K562 (cell line): ENCODE results near the gene POLR2L. TPM values are rescaled to one million over a fixed set of nuclear protein-coding genes. Genes with fewer than 3 reads are reported as not detected.
A peak's percentile ranks its signal among the peaks of the same experiment; 100 is the strongest.

ENCODE experiments used
- ATAC-seq: fragments of 200-7000 bp; cut with Tn5 transposase; 3 replicates; pipeline ENCODE4 v1.9.1; 2020; ENCODE audit warnings: moderate library complexity
- BruUV-seq: library from RNA; stranded (reverse); fragments of 400-500 nt; replicated peaks from 2 replicates; lab custom pipeline; 2021; lab: Mats Ljungman, UMichigan
- CTCF ChIA-PET: fragments of 300-600 bp; formaldehyde crosslinking; extraction: SDS; loops from one replicate; lab custom pipeline; 2021; ENCODE audit warnings: low intra/inter-chr PET ratio; lab: Yijun Ruan, JAX
- POLR2A ChIA-PET: fragments of 300-600, 350-650 bp; sonication (Branson Sonifier 250); formaldehyde crosslinking; extraction: SDS; loops from one replicate; lab custom pipeline; 2021; ENCODE audit warnings: antibody characterized with exemption, inconsistent platforms; lab: Yijun Ruan, JAX
- DNase-seq, 4 experiments: peaks; one replicate each; pipeline versions ENCODE4 v3.0.0 to v3.0.0-alpha.2; 2011 to 2018; ENCODE audit warnings: low spot score in 3 of 4, mixed read lengths in 3 of 4; ENCODE audit errors: extremely low read depth in 1 of 4
- FAIRE-seq: peaks from 2 replicates; lab custom pipeline; 2011; peaks lifted over from hg19 to GRCh38; lab: Jason Lieb, UNC
- H2AFZ ChIP-seq: 2 replicates; pipeline ENCODE4 v1.6.0; 2011; ENCODE audit warnings: low read depth, low read length, control low read depth, inconsistent platforms
- H3K27ac ChIP-seq: fragments of 200-600 bp; 3 replicates; pipeline ENCODE4 v1.8.0; 2011; ENCODE audit warnings: low read depth, mild to moderate bottlenecking, control low read depth, inconsistent platforms, low read length, moderate library complexity, mixed read lengths; ENCODE audit errors: extremely low read depth
- H3K27me3 ChIP-seq, 2 experiments: fragments of 300-600 bp in 1 of 2; 2 replicates in 1 of 2; 3 replicates in 1 of 2; pipeline versions ENCODE4 v1.6.0 to v1.8.0; 2011; ENCODE audit warnings: inconsistent platforms in 2 of 2, low read length in 2 of 2, mild to moderate bottlenecking in 1 of 2, mixed read lengths in 1 of 2, moderate library complexity in 1 of 2; ENCODE audit not compliant: control insufficient read depth in 2 of 2, insufficient read depth in 2 of 2
- H3K36me3 ChIP-seq: fragments of 300-600 bp; 3 replicates; pipeline ENCODE4 v1.8.0; 2011; ENCODE audit warnings: mild to moderate bottlenecking, low read length, inconsistent platforms; ENCODE audit not compliant: control insufficient read depth, insufficient read depth
- H3K4me1 ChIP-seq, 2 experiments: fragments of 200-600 bp in 1 of 2; replicated peaks in 1 of 2; 2 replicates in 1 of 2; 3 replicates in 1 of 2; pipeline versions ENCODE4 v1.5.1 to v1.8.0; 2011; ENCODE audit warnings: inconsistent platforms in 2 of 2, low read length in 2 of 2, mild to moderate bottlenecking in 1 of 2, mixed read lengths in 1 of 2, moderate library complexity in 1 of 2; ENCODE audit not compliant: control insufficient read depth in 2 of 2, insufficient read depth in 2 of 2
- H3K4me2 ChIP-seq: 2 replicates; pipeline ENCODE4 v1.6.1; 2011; ENCODE audit warnings: low read length, control low read depth, inconsistent platforms, mixed read lengths; ENCODE audit not compliant: insufficient read depth
- H3K4me3 ChIP-seq: fragments of 200-600 bp; sonication (generic), shearing (Covaris generic); 2 replicates; pipeline ENCODE4 v1.5.1; 2016; ENCODE audit warnings: control low read depth, inconsistent platforms
- H3K79me2 ChIP-seq: fragments of 200-600 bp; 3 replicates; pipeline ENCODE4 v1.8.0; 2011; ENCODE audit warnings: low read length, inconsistent platforms; ENCODE audit not compliant: control insufficient read depth, insufficient read depth
- H3K9ac ChIP-seq, 2 experiments: 2 replicates each; pipeline versions ENCODE4 v1.6.0 to v1.6.1; 2011; ENCODE audit warnings: low read depth in 2 of 2, low read length in 2 of 2, control low read depth in 1 of 2, inconsistent platforms in 1 of 2, mild to moderate bottlenecking in 1 of 2, mixed read lengths in 1 of 2; ENCODE audit not compliant: insufficient read depth in 1 of 2
- H3K9me1 ChIP-seq: one replicate; pipeline ENCODE4 v1.6.0; 2011; ENCODE audit warnings: inconsistent platforms, mild to moderate bottlenecking, low read length, moderate library complexity; ENCODE audit not compliant: control insufficient read depth, insufficient read depth
- H3K9me3 ChIP-seq: replicated peaks from 2 replicates; pipeline ENCODE4 v1.5.1; 2011; ENCODE audit warnings: low read depth, low read length, inconsistent platforms; ENCODE audit not compliant: control insufficient read depth, insufficient read depth
- H4K20me1 ChIP-seq: replicated peaks from 2 replicates; pipeline ENCODE4 v1.6.1; 2011; ENCODE audit warnings: low read length, inconsistent platforms, mixed read lengths; ENCODE audit not compliant: control insufficient read depth, insufficient read depth
- CREBBP ChIP-seq: IDR thresholded peaks from one replicate; pipeline ENCODE4 v1.6.1; 2012; ENCODE audit warnings: low read depth, mild to moderate bottlenecking, control low read depth, inconsistent platforms, low read length
- JUND ChIP-seq, 2 experiments: IDR thresholded peaks; 2 replicates in 1 of 2; 3 replicates in 1 of 2; pipeline ENCODE4 v1.6.1; 2011; ENCODE audit warnings: borderline replicate concordance in 2 of 2, low read depth in 2 of 2, low read length in 2 of 2, improper control_type of control experiment in 1 of 2, missing biosample characterization in 1 of 2, missing genetic modification characterization in 1 of 2, missing genetic modification reagents in 1 of 2
- NCOA2 ChIP-seq, 2 experiments: fragments of 450-650 bp; IDR thresholded peaks; 2 replicates each; pipeline ENCODE4 v1.6.1; 2018; ENCODE audit warnings: mild to moderate bottlenecking in 2 of 2, moderate library complexity in 1 of 2; ENCODE audit not compliant: partially characterized antibody in 2 of 2
- RBFOX2 ChIP-seq: fragments of 200-400 bp; formaldehyde crosslinking; IDR thresholded peaks from 2 replicates; pipeline ENCODE4 v1.6.1; 2017; ENCODE audit warnings: low read depth, mild to moderate bottlenecking, low read length, moderate library complexity
- RFX1 ChIP-seq: fragments of 450-650 bp; IDR thresholded peaks from 2 replicates; pipeline ENCODE4 v1.6.1; 2016; ENCODE audit warnings: mild to moderate bottlenecking, moderate library complexity
- SMARCA5 ChIP-seq: fragments of 450-650 bp; IDR thresholded peaks from 2 replicates; pipeline ENCODE4 v1.6.1; 2016
- SMARCB1 ChIP-seq: IDR thresholded peaks from 2 replicates; pipeline ENCODE4 v1.6.1; 2011; ENCODE audit warnings: improper control_type of control experiment, low read depth; ENCODE audit not compliant: insufficient read length
- TCF7 ChIP-seq: sonication (generic); IDR thresholded peaks from 2 replicates; pipeline ENCODE4 v1.6.1; 2016; ENCODE audit warnings: antibody characterized with exemption, borderline replicate concordance
- ZNF143 ChIP-seq: sonication (generic); formaldehyde crosslinking; IDR thresholded peaks from 2 replicates; pipeline ENCODE4 v1.9.0; 2022; ENCODE audit warnings: mild to moderate bottlenecking, missing genetic modification reagents
- WGBS: fragments of 100-300 bp; shearing (Covaris generic); methylation state at CpG from one replicate; pipeline ENCODE4 v1.1.6; 2016; ENCODE audit warnings: low coverage, mixed read lengths; ENCODE audit not compliant: insufficient coverage; ENCODE audit errors: missing lambda C conversion rate; 5-methylcytosine and 5-hydroxymethylcytosine counted together
- in situ Hi-C: fragments of 300-500 bp; cut with MboI; formaldehyde crosslinking; loops from 4 replicates; pipeline ENCODE4 v1.15.0; 2018; ENCODE audit warnings: inconsistent platforms, mixed read lengths
- intact Hi-C: fragments of 100-400 bp; cut with micrococcal nuclease; formaldehyde crosslinking; loops from 2 replicates; pipeline ENCODE4 v1.14.2; 2022
- polyA plus RNA-seq, 8 experiments: library from polyadenylated mRNA; depleted of rRNA in 4 of 8; stranded (reverse) in 5 of 8; unstranded in 3 of 8; fragments of >200 nt; fragmentation: Nextera tagmentation in 2 of 8; fragmentation: Illumina TruSeq in 1 of 8; extraction: Ambion mirVana in 2 of 8; extraction: Trizol in 1 of 8; gene quantifications; 2 replicates each; pipeline versions ENCODE4 v1.2.1 to v1.2.3, GENCODE V29; 2011 to 2014; ENCODE audit warnings: inconsistent platforms in 1 of 8, missing spikeins in 1 of 8
- total RNA-seq, 7 experiments: library from RNA; depleted of rRNA in 6 of 7; stranded (reverse); fragments of >200 nt in 6 of 7; fragmentation: Illumina TruSeq in 2 of 7; extraction: Trizol in 2 of 7; gene quantifications; 2 replicates each; pipeline versions ENCODE4 v1.2.1 to v1.2.3, GENCODE V29; 2011 to 2021; ENCODE audit warnings: low replicate concordance in 1 of 7

Gene POLR2L
- total and polyA plus RNA-seq, 9 of the 15 experiments (the other 6 are each of a cell fraction or from before 2014, with no cell fraction given) = 38.3 to 688 (median 108) TPM

DNA sequence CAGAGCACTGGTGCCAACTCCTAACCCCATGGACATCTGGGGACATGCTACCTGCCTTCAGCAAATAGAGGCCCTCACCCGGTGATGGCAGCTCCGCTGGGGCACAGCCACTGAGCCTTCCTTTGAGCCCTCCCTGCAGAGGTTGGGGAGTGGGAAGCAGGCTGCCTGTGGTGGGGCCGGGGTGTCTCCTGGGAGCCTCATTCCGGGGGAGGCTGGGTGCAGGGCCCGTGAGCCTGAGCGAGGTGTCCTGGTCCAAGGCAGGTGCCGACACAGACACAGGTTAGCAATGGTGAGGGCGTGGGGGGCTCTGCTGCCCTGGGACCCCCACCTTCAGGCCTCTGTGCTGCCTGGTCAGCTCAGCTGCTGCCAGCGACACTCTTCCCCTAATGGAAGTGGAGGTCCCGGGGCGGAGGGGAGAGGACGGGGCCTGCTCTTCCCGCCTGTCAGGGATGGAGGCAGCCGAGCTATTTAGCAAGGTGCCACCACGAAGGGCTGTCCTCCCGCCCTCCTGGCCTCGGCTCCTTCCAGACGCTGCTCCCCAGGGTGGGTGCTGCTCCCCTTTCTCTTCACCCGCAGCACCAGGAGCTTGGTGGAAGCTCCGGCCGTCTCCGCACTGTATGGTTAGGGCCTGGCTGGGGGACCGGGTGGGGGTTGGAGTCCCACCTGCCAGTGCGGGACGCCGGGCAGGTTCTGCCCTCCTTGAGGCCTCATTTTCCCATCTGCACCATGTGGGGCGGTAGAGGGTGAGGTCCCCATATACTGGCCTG lies 11.5 kb upstream of the POLR2L start:
- peak overlapping the region in 1 of 2 experiments; percentile 36; a peak in 1 of 4 replicates for H3K9ac ChIP-seq
- in situ Hi-C loops (no loop called here), intact Hi-C loops (no loop called here)
- no TSS peak for BruUV-seq
- no peak overlapping the region for H3K4me2 ChIP-seq
- ChIA-PET POLR2A (interaction anchor here (0.7 kb wide), 2 partner anchors 249 to 278 kb away, joined by 3 read pairs; no protein-coding TSS in a partner anchor), CTCF (interaction anchor here (0.6 kb wide), 1 partner anchor 197 kb away, joined by 3 read pairs; no protein-coding TSS in a partner anchor)
- no peaks in the 10 kb centered on the region for H3K79me2 ChIP-seq
- no peaks in the 10 kb centered on the region for H3K27me3 ChIP-seq
- H3K36me3 ChIP-seq = no peaks in the 10 kb centered on the region
- no peaks in the 10 kb centered on the region for H3K9me1 ChIP-seq
- no peak overlapping the region for H2AFZ ChIP-seq
- H4K20me1 ChIP-seq = peaks cover 8% of the 10 kb centered on the region
- peaks cover 0 to 84% of the 10 kb centered on the region in 2 experiments; a peak in 2 of 5 replicates for H3K4me1 ChIP-seq
- H3K27ac ChIP-seq = no peak overlapping the region
- no peak for TF ChIP-seq SMARCA5
- no peak for TF ChIP-seq RFX1
- no peak for TF ChIP-seq ZNF143 (CRISPR knock-in tag)
- no peak for TF ChIP-seq SMARCB1
- no peak for TF ChIP-seq NCOA2 (IDR thresholded peaks at IDR 0.05; ENCODE audit: partially characterized antibody in 2 of 2)
- no peak for TF ChIP-seq JUND (IDR thresholded peaks at IDR 0.05; ENCODE audit: borderline replicate concordance, low read depth, low read length)
- no peak for TF ChIP-seq JUND (tag; IDR thresholded peaks at IDR 0.05; ENCODE audit: borderline replicate concordance, low read depth, low read length)
- TF ChIP-seq TCF7 = no peak
- TF ChIP-seq RBFOX2 = no peak
- TF ChIP-seq CREBBP = no peak
- FAIRE-seq (no peak), DNase-seq (no peak), ATAC-seq (no peak)
- WGBS = 76% methylated on average over 5 of the region's 27 CpGs
- H3K9me3 ChIP-seq = no peaks in the 10 kb centered on the region
- no peak overlapping the region for H3K4me3 ChIP-seq
